GM19240 (cell line): ENCODE measurements around the gene PTGER4.
"Not testable (repeated sequence)": the region's sequence is repeated elsewhere in the genome, so short reads cannot be mapped to it uniquely, and the experiment has no call there.

Experiments used
- DNase-seq: peaks from one replicate; pipeline ENCODE4 v3.0.0; 2011; ENCODE audit warnings: low spot score; ENCODE audit not compliant: insufficient read length

Gene PTGER4

GRCh38 chr5:40689438-40689837, 9.7 kb downstream of the PTGER4 start:
- DNase-seq: no peak

GRCh38 chr5:40690267-40690666, 10.6 kb downstream of the PTGER4 start:
- no peak for DNase-seq

GRCh38 chr5:40691894-40692293, 12.2 kb downstream of the PTGER4 start:
- DNase-seq: no peak

GRCh38 chr5:40694433-40694832, 14.7 kb downstream of the PTGER4 start:
- DNase-seq: no peak

- no peak for DNase-seq
Measured at GRCh38 chr5:40700116-40700782, 20.5 kb downstream of the PTGER4 start.

GRCh38 chr5:40702027-40702426, 22.3 kb downstream of the PTGER4 start:
- not testable (repeated sequence) for DNase-seq

GRCh38 chr5:40705484-40705883, 25.8 kb downstream of the PTGER4 start:
- not testable (repeated sequence) for DNase-seq

GRCh38 chr5:40710575-40710974, 30.9 kb downstream of the PTGER4 start:
- DNase-seq: not testable (repeated sequence)

GRCh38 chr5:40714001-40714400, 34.3 kb downstream of the PTGER4 start:
- DNase-seq: no peak

- DNase-seq: no peak
Measured at GRCh38 chr5:40716000-40716399, 36.3 kb downstream of the PTGER4 start.

GRCh38 chr5:40716590-40716989, 36.9 kb downstream of the PTGER4 start:
- DNase-seq: no peak

GRCh38 chr5:40717281-40717680, 37.6 kb downstream of the PTGER4 start:
- no peak for DNase-seq

- DNase-seq: no peak
Measured at GRCh38 chr5:40720069-40720468, 40.4 kb downstream of the PTGER4 start.

- not testable (repeated sequence) for DNase-seq
Measured at GRCh38 chr5:40722497-40722911, 42.8 kb downstream of the PTGER4 start.

GRCh38 chr5:40733434-40733833, 53.7 kb downstream of the PTGER4 start:
- no peak for DNase-seq

GRCh38 chr5:40733879-40734563, 54.3 kb downstream of the PTGER4 start:
- no peak for DNase-seq

GRCh38 chr5:40734986-40735385, 55.3 kb downstream of the PTGER4 start:
- DNase-seq: no peak

GRCh38 chr5:40735609-40736008, 55.9 kb downstream of the PTGER4 start:
- DNase-seq: no peak

- no peak for DNase-seq
Measured at GRCh38 chr5:40736103-40736875, 56.6 kb downstream of the PTGER4 start.

- no peak for DNase-seq
Measured at GRCh38 chr5:40738502-40738901, 58.8 kb downstream of the PTGER4 start.
